GM12878 (cell line): Measurements from ENCODE around the gene STAT3. TPM values are rescaled to one million over a fixed set of nuclear protein-coding genes. Genes with fewer than 3 reads are reported as not detected.

Source experiments
- ATAC-seq: fragments of 200-7000 bp; cut with Tn5 transposase; 3 replicates; pipeline ENCODE4 v1.9.1; 2020; ENCODE audit warnings: mild to moderate bottlenecking, moderate library complexity
- BruUV-seq: library from RNA; stranded (reverse); fragments of 400-500 nt; replicated peaks from 2 replicates; lab custom pipeline; 2021; lab: Mats Ljungman, UMichigan
- CTCF ChIA-PET: fragments of 300-600 bp; sonication (Branson Sonifier 250); formaldehyde crosslinking; extraction: SDS; loops from one replicate; lab custom pipeline; 2021; ENCODE audit warnings: inconsistent platforms; lab: Yijun Ruan, JAX
- POLR2A ChIA-PET: fragments of 350-600 bp; formaldehyde crosslinking; extraction: SDS; loops from one replicate; lab custom pipeline; 2021; ENCODE audit warnings: inconsistent platforms; lab: Charles Lee
- RAD21 ChIA-PET: fragments of 300-600 bp; sonication (Branson Sonifier 250); formaldehyde crosslinking; loops from one replicate; lab custom pipeline; 2023; ENCODE audit warnings: antibody characterized with exemption; ENCODE audit not compliant: unreplicated experiment; lab: Charles Lee
- SMC1A ChIA-PET: fragments of 300-600 bp; sonication (Branson Sonifier 250); formaldehyde crosslinking; loops from one replicate; lab custom pipeline; 2023; ENCODE audit not compliant: unreplicated experiment, uncharacterized antibody; lab: Charles Lee
- DNase-seq: peaks from one replicate; pipeline ENCODE4 v3.0.0-alpha.2; 2011; ENCODE audit warnings: low read depth, low spot score
- FAIRE-seq: peaks from 3 replicates; lab custom pipeline; 2011; peaks lifted over from hg19 to GRCh38; lab: Jason Lieb, UNC
- H2AFZ ChIP-seq: 2 replicates; pipeline ENCODE4 v1.6.0; 2011; ENCODE audit warnings: low read depth, low read length, control low read depth; ENCODE audit not compliant: control insufficient read depth
- H3K27ac ChIP-seq: 2 replicates; pipeline ENCODE4 v1.5.1; 2011; ENCODE audit warnings: control low read depth; ENCODE audit not compliant: control insufficient read depth, insufficient read depth
- H3K27me3 ChIP-seq, 2 experiments: replicated peaks in 1 of 2; 2 replicates each; pipeline versions ENCODE4 v1.6.0 to v1.6.1; 2011; ENCODE audit warnings: low read length in 1 of 2; ENCODE audit not compliant: control insufficient read depth in 2 of 2, insufficient read depth in 2 of 2
- H3K36me3 ChIP-seq, 2 experiments: 2 replicates each; pipeline ENCODE4 v1.5.1; 2011; ENCODE audit warnings: low read length in 1 of 2; ENCODE audit not compliant: control insufficient read depth in 2 of 2, insufficient read depth in 2 of 2
- H3K4me1 ChIP-seq: 2 replicates; pipeline ENCODE4 v1.6.1; 2011; ENCODE audit warnings: mild to moderate bottlenecking, low read length, moderate library complexity, mixed read lengths; ENCODE audit not compliant: control insufficient read depth, insufficient read depth
- H3K4me2 ChIP-seq: 2 replicates; pipeline ENCODE4 v1.6.0; 2011; ENCODE audit warnings: control low read depth; ENCODE audit not compliant: control insufficient read depth, insufficient read depth
- H3K4me3 ChIP-seq: fragments of 200-600 bp; sonication (generic); 2 replicates; pipeline ENCODE4 v1.5.1; 2016
- H3K79me2 ChIP-seq: 2 replicates; pipeline ENCODE4 v1.6.0; 2011; ENCODE audit warnings: low read length; ENCODE audit not compliant: control insufficient read depth, insufficient read depth
- H3K9ac ChIP-seq: 2 replicates; pipeline ENCODE4 v1.8.0; 2011; ENCODE audit warnings: low read length, control low read depth, mixed read lengths; ENCODE audit not compliant: control insufficient read depth, insufficient read depth
- H3K9me3 ChIP-seq: replicated peaks from 3 replicates; pipeline ENCODE4 v1.5.1; 2011; ENCODE audit warnings: mild to moderate bottlenecking, low read length; ENCODE audit not compliant: control insufficient read depth, insufficient read depth
- H4K20me1 ChIP-seq: 2 replicates; pipeline ENCODE4 v1.6.0; 2011; ENCODE audit not compliant: control insufficient read depth, insufficient read depth
- HDAC2 ChIP-seq: fragments of 200-600 bp; sonication (generic); IDR thresholded peaks from 2 replicates; pipeline ENCODE4 v1.6.1; 2017
- IKZF2 ChIP-seq, 2 experiments: fragments of 450-650 bp; IDR thresholded peaks; 2 replicates each; pipeline ENCODE4 v1.6.1; 2017; ENCODE audit warnings: mild to moderate bottlenecking in 2 of 2, moderate library complexity in 2 of 2
- NFYA ChIP-seq: IDR thresholded peaks from 2 replicates; pipeline ENCODE4 v1.6.1; 2011; ENCODE audit warnings: low read depth, mild to moderate bottlenecking, low read length, improper control_type of control experiment, borderline replicate concordance
- RCOR1 ChIP-seq: conservative IDR thresholded peaks from 2 replicates; pipeline ENCODE4 v1.6.1; 2012; ENCODE audit warnings: low read depth, low read length, improper control_type of control experiment
- SMAD5 ChIP-seq: IDR thresholded peaks from 2 replicates; pipeline ENCODE4 v1.6.1; 2016; ENCODE audit warnings: antibody characterized with exemption, low read depth
- TBL1XR1 ChIP-seq: IDR thresholded peaks from 2 replicates; pipeline ENCODE4 v1.6.1; 2012; ENCODE audit warnings: low read depth, low read length, improper control_type of control experiment
- USF1 ChIP-seq: IDR thresholded peaks from 2 replicates; pipeline ENCODE4 v1.6.1; 2011; ENCODE audit warnings: borderline replicate concordance, low read depth, mild to moderate bottlenecking, moderate library complexity, mixed read lengths, low read length; ENCODE audit not compliant: insufficient read depth; ENCODE audit errors: extremely low read length
- ZBED1 ChIP-seq: IDR thresholded peaks from 2 replicates; pipeline ENCODE4 v1.6.1; 2016; ENCODE audit warnings: borderline replicate concordance
- ZBTB11 ChIP-seq: fragments of 450-650 bp; formaldehyde crosslinking; IDR thresholded peaks from 2 replicates; pipeline ENCODE4 v1.5.0; 2022; ENCODE audit warnings: mild to moderate bottlenecking, missing genetic modification characterization
- ZNF207 ChIP-seq: fragments of 450-650 bp; IDR thresholded peaks from 2 replicates; pipeline ENCODE4 v1.6.1; 2014; ENCODE audit warnings: antibody characterized with exemption, mild to moderate bottlenecking, borderline replicate concordance
- WGBS: methylation state at CpG from one replicate; pipeline ENCODE4 v1.1.6; 2016; ENCODE audit warnings: low lambda C conversion rate; ENCODE audit not compliant: insufficient replicate concordance, insufficient coverage; ENCODE audit errors: missing lambda C conversion rate; 5-methylcytosine and 5-hydroxymethylcytosine counted together
- in situ Hi-C: fragments of 300-500 bp; cut with MboI; formaldehyde crosslinking; loops from 9 replicates; pipeline ENCODE4 v1.14.3; 2018; ENCODE audit warnings: mixed read lengths
- intact Hi-C: fragments of 100-400 bp; cut with micrococcal nuclease; formaldehyde crosslinking; loops from one replicate; pipeline ENCODE4 v1.14.2; 2022; ENCODE audit not compliant: unreplicated experiment
- polyA plus RNA-seq, 11 experiments: library from polyadenylated mRNA; depleted of rRNA in 4 of 11; unstranded in 6 of 11; stranded (reverse) in 5 of 11; fragments of >200 nt; fragmentation: Nextera tagmentation in 4 of 11; fragmentation: Illumina TruSeq in 1 of 11; extraction: Ambion mirVana in 4 of 11; extraction: Trizol in 1 of 11; gene quantifications; 1 replicate in 1 of 11; 2 replicates in 10 of 11; pipeline versions ENCODE4 v1.2.1 to v1.2.3, GENCODE V29; 2011 to 2016; ENCODE audit warnings: inconsistent platforms in 2 of 11, missing spikeins in 2 of 11, low read depth in 1 of 11
- total RNA-seq, 4 experiments: library from RNA; depleted of rRNA in 3 of 4; stranded (reverse); fragments of >200 nt in 3 of 4; fragmentation: Illumina TruSeq in 1 of 4; extraction: Trizol in 1 of 4; gene quantifications; 2 replicates each; pipeline versions ENCODE4 v1.2.1 to v1.2.3, GENCODE V29; 2013 to 2021
- TF ChIP-seq, protein P1 (sequence below): fragments of 450-650 bp; IDR thresholded peaks from 2 replicates; pipeline ENCODE4 v1.6.1; 2017; ENCODE audit warnings: low read depth, mild to moderate bottlenecking, moderate library complexity
- TF ChIP-seq, protein P2 (sequence below): fragments of 450-650 bp; IDR thresholded peaks from 2 replicates; pipeline ENCODE4 v1.6.1; 2017; ENCODE audit warnings: mild to moderate bottlenecking, moderate library complexity

The STAT3 gene
- total and polyA plus RNA-seq, 10 of the 15 experiments (the other 5 are each of a cell fraction or from before 2014, with no cell fraction given) = 18.4 to 96.4 (median 60.9) TPM

GRCh38 chr17:42378959-42379594 lies 9.2 kb downstream of the STAT3 start:
- Histone ChIP-seq H3K9ac (peak overlapping the region; percentile 65), H3K79me2 (peaks cover 86% of the 10 kb centered on the region), H3K27ac (peak overlapping the region; percentile 90), H3K27me3 (no peaks in the 10 kb centered on the region), H3K9me3 (no peaks in the 10 kb centered on the region), H3K4me1 (peaks cover 29% of the 10 kb centered on the region), H3K36me3 (0 out of 4 replicates have a peak, but pooled peaks cover 0 to 4% of the 10 kb centered on the region in 2 experiments), H4K20me1 (no peaks in the 10 kb centered on the region), H3K4me3 (peak overlapping the region; percentile 80), H3K4me2 (peak overlapping the region; percentile 74), H2AFZ (no peak overlapping the region; the same call in 1 of the 2 replicates)
- no TSS peak for BruUV-seq
- in situ Hi-C loops = no loop called here
- POLR2A ChIA-PET = interaction anchor here (1.1 to 2.8 kb wide), 9 partner anchors 8 to 42 kb away, joined by 3 to 22 read pairs (median 6); partner anchors contain the start of gene STAT3
- SMC1A ChIA-PET = interaction anchor here (0.9 to 2.9 kb wide), 14 partner anchors 10 to 226 kb away, joined by 3 to 22 read pairs (median 4); partner anchors contain the start of gene STAT3
- peak; percentile 61 for FAIRE-seq
- intact Hi-C loops = no loop called here
- WGBS = 3% methylated on average over 6 of the region's 6 CpGs
- DNase-seq = peak; percentile 41
- CTCF ChIA-PET = interaction anchor here (1.0 to 3.1 kb wide), 7 partner anchors 9 to 361 kb away, joined by 3 to 11 read pairs (median 5); partner anchors contain the start of gene STAT3
- ATAC-seq = peak; percentile 63
- RAD21 ChIA-PET = interaction anchor here (0.6 to 2.8 kb wide), 8 partner anchors 10 to 67 kb away, joined by 3 to 23 read pairs (median 4); partner anchors contain the start of gene STAT3
- TF ChIP-seq, protein P1, sequence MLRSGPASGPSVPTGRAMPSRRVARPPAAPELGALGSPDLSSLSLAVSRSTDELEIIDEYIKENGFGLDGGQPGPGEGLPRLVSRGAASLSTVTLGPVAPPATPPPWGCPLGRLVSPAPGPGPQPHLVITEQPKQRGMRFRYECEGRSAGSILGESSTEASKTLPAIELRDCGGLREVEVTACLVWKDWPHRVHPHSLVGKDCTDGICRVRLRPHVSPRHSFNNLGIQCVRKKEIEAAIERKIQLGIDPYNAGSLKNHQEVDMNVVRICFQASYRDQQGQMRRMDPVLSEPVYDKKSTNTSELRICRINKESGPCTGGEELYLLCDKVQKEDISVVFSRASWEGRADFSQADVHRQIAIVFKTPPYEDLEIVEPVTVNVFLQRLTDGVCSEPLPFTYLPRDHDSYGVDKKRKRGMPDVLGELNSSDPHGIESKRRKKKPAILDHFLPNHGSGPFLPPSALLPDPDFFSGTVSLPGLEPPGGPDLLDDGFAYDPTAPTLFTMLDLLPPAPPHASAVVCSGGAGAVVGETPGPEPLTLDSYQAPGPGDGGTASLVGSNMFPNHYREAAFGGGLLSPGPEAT = peak; percentile 72; the same call in 1 of the 2 replicates
- no peak for TF ChIP-seq HDAC2
- TF ChIP-seq NFYA = no peak
- no peak for TF ChIP-seq ZNF207
- TF ChIP-seq TBL1XR1 = 0 out of 2 replicates have a peak, but pooled peaks have one; percentile 30
- TF ChIP-seq RCOR1 = no peak
- no peak for TF ChIP-seq USF1
- no peak for TF ChIP-seq SMAD5
- no peak for TF ChIP-seq ZBTB11 (CRISPR knock-in tag)
- TF ChIP-seq IKZF2 (IDR thresholded peaks at IDR 0.05) = peak; percentile 72 to 76
- TF ChIP-seq ZBED1 = 0 out of 2 replicates have a peak, but pooled peaks have one; percentile 62
- TF ChIP-seq, protein P2, sequence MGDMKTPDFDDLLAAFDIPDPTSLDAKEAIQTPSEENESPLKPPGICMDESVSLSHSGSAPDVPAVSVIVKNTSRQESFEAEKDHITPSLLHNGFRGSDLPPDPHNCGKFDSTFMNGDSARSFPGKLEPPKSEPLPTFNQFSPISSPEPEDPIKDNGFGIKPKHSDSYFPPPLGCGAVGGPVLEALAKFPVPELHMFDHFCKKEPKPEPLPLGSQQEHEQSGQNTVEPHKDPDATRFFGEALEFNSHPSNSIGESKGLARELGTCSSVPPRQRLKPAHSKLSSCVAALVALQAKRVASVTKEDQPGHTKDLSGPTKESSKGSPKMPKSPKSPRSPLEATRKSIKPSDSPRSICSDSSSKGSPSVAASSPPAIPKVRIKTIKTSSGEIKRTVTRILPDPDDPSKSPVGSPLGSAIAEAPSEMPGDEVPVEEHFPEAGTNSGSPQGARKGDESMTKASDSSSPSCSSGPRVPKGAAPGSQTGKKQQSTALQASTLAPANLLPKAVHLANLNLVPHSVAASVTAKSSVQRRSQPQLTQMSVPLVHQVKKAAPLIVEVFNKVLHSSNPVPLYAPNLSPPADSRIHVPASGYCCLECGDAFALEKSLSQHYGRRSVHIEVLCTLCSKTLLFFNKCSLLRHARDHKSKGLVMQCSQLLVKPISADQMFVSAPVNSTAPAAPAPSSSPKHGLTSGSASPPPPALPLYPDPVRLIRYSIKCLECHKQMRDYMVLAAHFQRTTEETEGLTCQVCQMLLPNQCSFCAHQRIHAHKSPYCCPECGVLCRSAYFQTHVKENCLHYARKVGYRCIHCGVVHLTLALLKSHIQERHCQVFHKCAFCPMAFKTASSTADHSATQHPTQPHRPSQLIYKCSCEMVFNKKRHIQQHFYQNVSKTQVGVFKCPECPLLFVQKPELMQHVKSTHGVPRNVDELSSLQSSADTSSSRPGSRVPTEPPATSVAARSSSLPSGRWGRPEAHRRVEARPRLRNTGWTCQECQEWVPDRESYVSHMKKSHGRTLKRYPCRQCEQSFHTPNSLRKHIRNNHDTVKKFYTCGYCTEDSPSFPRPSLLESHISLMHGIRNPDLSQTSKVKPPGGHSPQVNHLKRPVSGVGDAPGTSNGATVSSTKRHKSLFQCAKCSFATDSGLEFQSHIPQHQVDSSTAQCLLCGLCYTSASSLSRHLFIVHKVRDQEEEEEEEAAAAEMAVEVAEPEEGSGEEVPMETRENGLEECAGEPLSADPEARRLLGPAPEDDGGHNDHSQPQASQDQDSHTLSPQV = no peak
